Gastrocnemius medialis (tissue), 4 donors: Measurements from ENCODE around the gene ZNF574. TPM values are rescaled to one million over a fixed set of nuclear protein-coding genes. Genes with fewer than 3 reads are reported as not detected.

ENCODE experiments used
- ATAC-seq, 2 donors: fragments of 150-250 bp; one replicate each; pipeline ENCODE4 v1.9.1; 2016
- DNase-seq, 2 donors: peaks; one replicate each; pipeline ENCODE4 v3.0.0-alpha.2; 2019
- H3K27ac ChIP-seq, 4 donors: fragments of 200-600 bp; sonication (generic); 1 replicate in 1 of 4; 2 replicates in 3 of 4; pipeline ENCODE4 v1.5.1; 2016 to 2018; ENCODE audit warnings: mild to moderate bottlenecking in 2 of 4, moderate library complexity in 1 of 4
- H3K27me3 ChIP-seq, 3 donors: fragments of 200-600 bp; sonication (generic) in 2 of 3; 1 replicate in 1 of 3; 2 replicates in 2 of 3; pipeline versions ENCODE4 v1.5.1 to v1.6.0; 2016 to 2019; ENCODE audit warnings: mild to moderate bottlenecking in 1 of 3, moderate library complexity in 1 of 3
- H3K36me3 ChIP-seq, 2 donors: fragments of 200-600 bp; sonication (generic) in 1 of 2; one replicate each; pipeline ENCODE4 v1.5.1; 2017 to 2018
- H3K4me1 ChIP-seq, 2 donors: fragments of 200-600 bp; sonication (generic) in 1 of 2; one replicate each; pipeline ENCODE4 v1.5.1; 2016 to 2017; ENCODE audit warnings: mild to moderate bottlenecking in 2 of 2
- H3K4me3 ChIP-seq, 4 donors: fragments of 200-600 bp; sonication (generic) in 3 of 4; 1 replicate in 1 of 4; 2 replicates in 3 of 4; pipeline ENCODE4 v1.5.1; 2016 to 2019; ENCODE audit warnings: mild to moderate bottlenecking in 2 of 4
- H3K9me3 ChIP-seq, 3 donors: fragments of 200-600 bp; sonication (generic) in 2 of 3; 1 replicate in 1 of 3; 2 replicates in 2 of 3; pipeline ENCODE4 v1.5.1; 2016 to 2019
- CTCF ChIP-seq, 5 experiments: fragments of 450-650 bp in 3 of 5; fragments of 200-600 bp in 2 of 5; sonication (generic) in 2 of 5; IDR thresholded peaks in 4 of 5; conservative IDR thresholded peaks in 1 of 5; 1 replicate in 4 of 5; 2 replicates in 1 of 5; pipeline ENCODE4 v1.5.1; 2016 to 2019; ENCODE audit warnings: antibody characterized with exemption in 5 of 5, mild to moderate bottlenecking in 3 of 5, moderate library complexity in 3 of 5
- POLR2A ChIP-seq, 2 donors: fragments of 450-650 bp; IDR thresholded peaks; one replicate each; pipeline ENCODE4 v1.6.1; 2017; ENCODE audit warnings: antibody characterized with exemption in 2 of 2, mild to moderate bottlenecking in 2 of 2, moderate library complexity in 2 of 2
- in situ Hi-C, 4 donors: fragments of 200-750 bp; cut with MboI; loops; one replicate each; pipeline versions ENCODE4 v1.15.0 to v1.8.0; 2017; ENCODE audit warnings: low sequenced_read_pairs in 4 of 4
- intact Hi-C: fragments of 100-400 bp; cut with DNase I; formaldehyde crosslinking; loops from one replicate; pipeline ENCODE4 v1.15.1; 2023; ENCODE audit warnings: low total_unique reads
- total RNA-seq, 4 donors: library from RNA; depleted of rRNA; stranded (reverse); fragments of >200 nt; gene quantifications; one replicate each; pipeline versions ENCODE4 v1.1.0 to v1.2.3, GENCODE V29; 2016

The ZNF574 gene
- total RNA-seq: 10 to 100 TPM; 10.8 to 15.1 (median 13.8) TPM

- H3K4me1 ChIP-seq: peaks cover 15 to 18% of the 10 kb centered on the region in 2 donors
- H3K27ac ChIP-seq: peak within 1 kb of the TSS; percentile 93 to 100 (median 96)
- peak within 1 kb of the TSS; percentile 76 to 95 (median 80) for H3K4me3 ChIP-seq
- H3K36me3 ChIP-seq: peaks cover 0 to 25% of the 10 kb centered on the region in 2 donors
- H3K27me3 ChIP-seq: no peaks in the 10 kb centered on the region
- intact Hi-C loops (loop anchor here (1.0 to 5.0 kb wide), 3 partner anchors 37 to 213 kb away; partner anchors contain the start of genes RABAC1 and RPS19), in situ Hi-C loops (no loop called here)
- H3K9me3 ChIP-seq: no peaks in the 10 kb centered on the region
- ATAC-seq (peak; percentile 98), DNase-seq (peak; percentile 99)
- TF ChIP-seq POLR2A (IDR thresholded peaks at IDR 0.05) (peak; percentile 76 to 91), CTCF (IDR thresholded peaks at IDR 0.05 in 4 of 5, conservative IDR thresholded peaks at IDR 0.05 in 1 of 5) (no peak)
Observed at GRCh38 chr19:42075616-42076379, at the start of gene ZNF574. Gene ZNF574 (plus strand): TSS chr19:42076166. CDS start chr19:42078607, 2,441 bp downstream.

GRCh38 chr19:42028304-42029216 lies 47.4 kb upstream of the ZNF574 start:
- no peak for ATAC-seq
- Histone ChIP-seq H3K27ac (no peak overlapping the region), H3K4me3 (no peak overlapping the region), H3K4me1 (peaks cover 0 to 5% of the 10 kb centered on the region in 2 donors), H3K36me3 (no peaks in the 10 kb centered on the region), H3K27me3 (peaks cover 0 to 6% (median 0%) of the 10 kb centered on the region in 3 donors), H3K9me3 (no peaks in the 10 kb centered on the region)
- intact Hi-C loops: no loop called here
- in situ Hi-C loops: no loop called here
- TF ChIP-seq CTCF (IDR thresholded peaks at IDR 0.05 in 4 of 5, conservative IDR thresholded peaks at IDR 0.05 in 1 of 5) (peak in 1 of 5 experiments; percentile 27), POLR2A (IDR thresholded peaks at IDR 0.05) (no peak)
- DNase-seq: no peak

- Histone ChIP-seq H3K4me1 (no peaks in the 10 kb centered on the region), H3K9me3 (no peaks in the 10 kb centered on the region), H3K4me3 (no peak overlapping the region), H3K27ac (no peak overlapping the region), H3K27me3 (peaks cover 0 to 6% (median 0%) of the 10 kb centered on the region in 3 donors), H3K36me3 (no peaks in the 10 kb centered on the region)
- ATAC-seq (no peak), DNase-seq (no peak)
- intact Hi-C loops (no loop called here), in situ Hi-C loops (no loop called here)
- TF ChIP-seq CTCF (IDR thresholded peaks at IDR 0.05 in 4 of 5, conservative IDR thresholded peaks at IDR 0.05 in 1 of 5) (no peak), POLR2A (IDR thresholded peaks at IDR 0.05) (no peak)
Observed at GRCh38 chr19:42030645-42031440, 45.1 kb upstream of the ZNF574 start.

GRCh38 chr19:42032431-42032830 lies 43.5 kb upstream of the ZNF574 start:
- Histone ChIP-seq H3K36me3 (no peaks in the 10 kb centered on the region), H3K27ac (no peak overlapping the region), H3K4me3 (no peak overlapping the region), H3K27me3 (peaks cover 0 to 1% (median 0%) of the 10 kb centered on the region in 3 donors), H3K4me1 (no peaks in the 10 kb centered on the region), H3K9me3 (no peaks in the 10 kb centered on the region)
- ATAC-seq: no peak
- in situ Hi-C loops (no loop called here), intact Hi-C loops (no loop called here)
- DNase-seq: no peak
- TF ChIP-seq POLR2A (IDR thresholded peaks at IDR 0.05) (no peak), CTCF (IDR thresholded peaks at IDR 0.05 in 4 of 5, conservative IDR thresholded peaks at IDR 0.05 in 1 of 5) (no peak)
